ENCODE results near the gene PLA2G4A. TPM values are rescaled to one million over a fixed set of nuclear protein-coding genes. Genes with fewer than 3 reads are reported as not detected.

PLA2G4A gene
- total RNA-seq, 1 experiment from 2014 or later, result 3.8 TPM

- Mint-ChIP-seq H3K4me3 (ENCODE audit: unreplicated experiment) (no peak overlapping the region), H3K9me3 (ENCODE audit: unreplicated experiment) (no peaks in the 10 kb centered on the region), H3K27ac (ENCODE audit: low read depth, unreplicated experiment) (no peak overlapping the region), H3K4me1 (ENCODE audit: insufficient read depth, unreplicated experiment) (peaks cover 17% of the 10 kb centered on the region), H3K36me3 (ENCODE audit: insufficient read depth, unreplicated experiment) (peaks cover 6% of the 10 kb centered on the region), H3K27me3 (ENCODE audit: insufficient read depth, unreplicated experiment) (no peaks in the 10 kb centered on the region)
- no TSS peak for BruUV-seq (replicated peaks)
- POLR2A ChIA-PET, result interaction anchor here (1.4 kb wide), 1 partner anchor 20 kb away, joined by 4 read pairs; no protein-coding TSS in a partner anchor
- TF ChIP-seq CTCF (IDR thresholded peaks at IDR 0.05; ENCODE audit: unreplicated experiment), result no peak
- intact Hi-C loops (cut with micrococcal nuclease), result no loop called here
- CTCF ChIA-PET, result interaction anchor here (3.0 kb wide), 1 partner anchor 62 kb away, joined by 17 read pairs; no protein-coding TSS in a partner anchor
- DNase-seq (ENCODE audit: unreplicated experiment), result no peak
Observed at GRCh38 chr1:186978596-186979556, 150.1 kb downstream of the PLA2G4A start.

- BruUV-seq (replicated peaks), result no TSS peak
- H3K36me3 Mint-ChIP-seq (ENCODE audit: insufficient read depth, unreplicated experiment), result peaks cover 10% of the 10 kb centered on the region
- ChIA-PET POLR2A (no interaction called here), CTCF (interaction anchor here (0.7 to 1.5 kb wide), 2 partner anchors 273 to 374 kb away, joined by 3 to 4 read pairs; no protein-coding TSS in a partner anchor)
- intact Hi-C loops (cut with micrococcal nuclease), result loop anchor here (10.0 kb wide), 1 partner anchor 156 kb away; the partner anchor contains the start of gene PLA2G4A
- DNase-seq (ENCODE audit: unreplicated experiment), result no peak
- H3K27ac Mint-ChIP-seq (ENCODE audit: low read depth, unreplicated experiment), result no peak overlapping the region
- H3K4me1 Mint-ChIP-seq (ENCODE audit: insufficient read depth, unreplicated experiment), result peaks cover 8% of the 10 kb centered on the region
- H3K4me3 Mint-ChIP-seq (ENCODE audit: unreplicated experiment), result no peak overlapping the region
- TF ChIP-seq CTCF (IDR thresholded peaks at IDR 0.05; ENCODE audit: unreplicated experiment), result no peak
- no peaks in the 10 kb centered on the region for H3K9me3 Mint-ChIP-seq (ENCODE audit: unreplicated experiment)
- no peaks in the 10 kb centered on the region for H3K27me3 Mint-ChIP-seq (ENCODE audit: insufficient read depth, unreplicated experiment)
Observed at GRCh38 chr1:186980400-186980799, 151.7 kb downstream of the PLA2G4A start.

GRCh38 chr1:186982116-186982515 lies 153.4 kb downstream of the PLA2G4A start:
- Mint-ChIP-seq H3K27me3 (ENCODE audit: insufficient read depth, unreplicated experiment) (no peaks in the 10 kb centered on the region), H3K9me3 (ENCODE audit: unreplicated experiment) (no peaks in the 10 kb centered on the region), H3K4me3 (ENCODE audit: unreplicated experiment) (no peak overlapping the region), H3K36me3 (ENCODE audit: insufficient read depth, unreplicated experiment) (peaks cover 10% of the 10 kb centered on the region), H3K27ac (ENCODE audit: low read depth, unreplicated experiment) (no peak overlapping the region), H3K4me1 (ENCODE audit: insufficient read depth, unreplicated experiment) (peaks cover 7% of the 10 kb centered on the region)
- ChIA-PET POLR2A (no interaction called here), CTCF (interaction anchor here (0.8 to 3.5 kb wide), 5 partner anchors 9 to 502 kb away, joined by 3 to 35 read pairs (median 3); no protein-coding TSS in a partner anchor)
- intact Hi-C loops (cut with micrococcal nuclease), result loop anchor here (10.0 kb wide), 1 partner anchor 157 kb away; the partner anchor contains the start of gene PLA2G4A
- BruUV-seq (replicated peaks), result no TSS peak
- DNase-seq (ENCODE audit: unreplicated experiment), result no peak
- TF ChIP-seq CTCF (IDR thresholded peaks at IDR 0.05; ENCODE audit: unreplicated experiment), result no peak

- Mint-ChIP-seq H3K9me3 (ENCODE audit: unreplicated experiment) (no peaks in the 10 kb centered on the region), H3K27me3 (ENCODE audit: insufficient read depth, unreplicated experiment) (no peaks in the 10 kb centered on the region), H3K36me3 (ENCODE audit: insufficient read depth, unreplicated experiment) (peaks cover 10% of the 10 kb centered on the region), H3K4me3 (ENCODE audit: unreplicated experiment) (no peak overlapping the region), H3K27ac (ENCODE audit: low read depth, unreplicated experiment) (no peak overlapping the region), H3K4me1 (ENCODE audit: insufficient read depth, unreplicated experiment) (no peaks in the 10 kb centered on the region)
- ChIA-PET CTCF (interaction anchor here (0.6 to 3.5 kb wide), 13 partner anchors 8 to 565 kb away, joined by 3 to 35 read pairs (median 4); no protein-coding TSS in a partner anchor), POLR2A (no interaction called here)
- TF ChIP-seq CTCF (IDR thresholded peaks at IDR 0.05; ENCODE audit: unreplicated experiment), result no peak
- intact Hi-C loops (cut with micrococcal nuclease), result loop anchor here (10.0 kb wide), 1 partner anchor 159 kb away; the partner anchor contains the start of gene PLA2G4A
- peak; percentile 56 for DNase-seq (ENCODE audit: unreplicated experiment)
- no TSS peak for BruUV-seq (replicated peaks)
Observed at GRCh38 chr1:186983327-186983726, 154.6 kb downstream of the PLA2G4A start.

Data from MCF 10A (cell line).